Measurements from ENCODE around the gene FAM151B.

FAM151B gene

GRCh38 chr5:80559244-80559643 lies 71.3 kb downstream of the FAM151B start:
- Histone ChIP-seq H3K27me3 (ENCODE audit: control insufficient read depth in 2 of 2, insufficient read depth in 2 of 2, low read length in 2 of 2) (peaks cover 8 to 9% of the 10 kb centered on the region in 2 donors), H3K36me3 (ENCODE audit: control insufficient read depth in 2 of 2, insufficient read depth in 2 of 2, low read length in 2 of 2) (no peaks in the 10 kb centered on the region), H3K4me1 (ENCODE audit: control insufficient read depth in 2 of 2, insufficient read depth in 2 of 2, low read length in 2 of 2) (no peaks in the 10 kb centered on the region), H3K9me3 (ENCODE audit: control insufficient read depth in 2 of 2, low read length in 2 of 2) (no peaks in the 10 kb centered on the region), H3K4me3 (ENCODE audit: low read length in 2 of 2) (no peak overlapping the region), H3K27ac (ENCODE audit: low read depth in 2 of 2, low read length in 2 of 2) (no peak overlapping the region), H3K9ac (ENCODE audit: low read depth in 1 of 2, low read length in 2 of 2) (no peak overlapping the region)

DNA sequence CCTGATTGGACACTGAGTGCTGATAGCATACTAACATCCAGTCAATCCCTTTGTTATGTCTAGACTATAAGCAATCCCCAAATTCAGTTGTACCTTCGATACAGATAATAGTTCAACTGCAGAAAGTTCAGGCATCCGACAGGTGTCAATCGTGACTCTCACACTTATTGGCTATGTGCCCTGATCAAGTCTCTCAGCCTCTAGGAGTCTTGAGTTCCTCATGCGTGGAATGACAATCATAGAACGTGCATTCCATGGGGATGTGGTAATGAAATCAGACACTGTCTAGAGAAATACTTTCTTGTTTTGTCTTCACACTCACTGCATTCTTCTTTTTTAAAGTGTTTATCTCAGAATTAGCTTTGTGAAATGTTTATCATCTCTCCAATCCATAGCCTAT lies 77.4 kb downstream of the FAM151B start:
- no peaks in the 10 kb centered on the region for H3K9me3 ChIP-seq (ENCODE audit: control insufficient read depth in 2 of 2, low read length in 2 of 2)
- H3K4me1 ChIP-seq (ENCODE audit: control insufficient read depth in 2 of 2, insufficient read depth in 2 of 2, low read length in 2 of 2), result peaks cover 0 to 4% of the 10 kb centered on the region in 2 donors
- no peak overlapping the region for H3K27ac ChIP-seq (ENCODE audit: low read depth in 2 of 2, low read length in 2 of 2)
- peaks cover 14 to 29% of the 10 kb centered on the region in 2 donors for H3K27me3 ChIP-seq (ENCODE audit: control insufficient read depth in 2 of 2, insufficient read depth in 2 of 2, low read length in 2 of 2)
- no peaks in the 10 kb centered on the region for H3K36me3 ChIP-seq (ENCODE audit: control insufficient read depth in 2 of 2, insufficient read depth in 2 of 2, low read length in 2 of 2)
- H3K9ac ChIP-seq (ENCODE audit: low read depth in 1 of 2, low read length in 2 of 2), result no peak overlapping the region
- H3K4me3 ChIP-seq (ENCODE audit: low read length in 2 of 2), result no peak overlapping the region

DNA sequence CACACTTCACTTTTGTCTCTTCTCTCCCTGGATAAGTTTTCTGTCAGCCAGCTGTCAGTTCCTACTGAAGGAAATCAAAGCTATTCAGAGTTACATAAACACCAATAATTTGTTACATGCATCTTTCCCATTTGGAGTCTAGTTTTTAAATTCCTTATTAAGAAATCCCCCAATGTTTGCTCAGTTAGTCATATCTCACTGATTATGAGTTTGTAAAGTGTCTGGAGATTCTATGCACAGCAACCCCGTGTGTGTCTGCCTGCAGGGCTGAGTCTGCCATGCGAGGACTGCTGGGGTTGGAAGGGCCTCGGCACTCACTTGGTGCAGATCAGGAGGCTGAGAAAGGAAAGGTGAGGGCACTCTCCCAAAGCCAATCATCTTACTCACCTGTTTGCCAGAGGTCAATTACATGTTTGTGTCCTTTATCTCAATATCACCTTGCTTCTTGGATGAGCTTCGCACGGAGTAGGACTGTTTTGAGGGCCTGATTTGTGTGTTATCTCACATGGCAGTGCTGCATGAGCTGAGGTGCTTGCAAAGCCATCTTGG lies 78.9 kb downstream of the FAM151B start:
- H3K9ac ChIP-seq (ENCODE audit: low read depth in 1 of 2, low read length in 2 of 2), result no peak overlapping the region
- H3K9me3 ChIP-seq (ENCODE audit: control insufficient read depth in 2 of 2, low read length in 2 of 2), result no peaks in the 10 kb centered on the region
- no peak overlapping the region for H3K27ac ChIP-seq (ENCODE audit: low read depth in 2 of 2, low read length in 2 of 2)
- H3K27me3 ChIP-seq (ENCODE audit: control insufficient read depth in 2 of 2, insufficient read depth in 2 of 2, low read length in 2 of 2), result peaks cover 23 to 43% of the 10 kb centered on the region in 2 donors
- no peaks in the 10 kb centered on the region for H3K36me3 ChIP-seq (ENCODE audit: control insufficient read depth in 2 of 2, insufficient read depth in 2 of 2, low read length in 2 of 2)
- H3K4me1 ChIP-seq (ENCODE audit: control insufficient read depth in 2 of 2, insufficient read depth in 2 of 2, low read length in 2 of 2), result peaks cover 0 to 4% of the 10 kb centered on the region in 2 donors
- no peak overlapping the region for H3K4me3 ChIP-seq (ENCODE audit: low read length in 2 of 2)

- Histone ChIP-seq H3K36me3 (ENCODE audit: control insufficient read depth in 2 of 2, insufficient read depth in 2 of 2, low read length in 2 of 2) (no peaks in the 10 kb centered on the region), H3K27ac (ENCODE audit: low read depth in 2 of 2, low read length in 2 of 2) (no peak overlapping the region), H3K9me3 (ENCODE audit: control insufficient read depth in 2 of 2, low read length in 2 of 2) (no peaks in the 10 kb centered on the region), H3K9ac (ENCODE audit: low read depth in 1 of 2, low read length in 2 of 2) (no peak overlapping the region), H3K4me3 (ENCODE audit: low read length in 2 of 2) (no peak overlapping the region), H3K27me3 (ENCODE audit: control insufficient read depth in 2 of 2, insufficient read depth in 2 of 2, low read length in 2 of 2) (peaks cover 23 to 56% of the 10 kb centered on the region in 2 donors), H3K4me1 (ENCODE audit: control insufficient read depth in 2 of 2, insufficient read depth in 2 of 2, low read length in 2 of 2) (peaks cover 0 to 4% of the 10 kb centered on the region in 2 donors)
Observed at GRCh38 chr5:80568251-80568650, 80.4 kb downstream of the FAM151B start.

DNA sequence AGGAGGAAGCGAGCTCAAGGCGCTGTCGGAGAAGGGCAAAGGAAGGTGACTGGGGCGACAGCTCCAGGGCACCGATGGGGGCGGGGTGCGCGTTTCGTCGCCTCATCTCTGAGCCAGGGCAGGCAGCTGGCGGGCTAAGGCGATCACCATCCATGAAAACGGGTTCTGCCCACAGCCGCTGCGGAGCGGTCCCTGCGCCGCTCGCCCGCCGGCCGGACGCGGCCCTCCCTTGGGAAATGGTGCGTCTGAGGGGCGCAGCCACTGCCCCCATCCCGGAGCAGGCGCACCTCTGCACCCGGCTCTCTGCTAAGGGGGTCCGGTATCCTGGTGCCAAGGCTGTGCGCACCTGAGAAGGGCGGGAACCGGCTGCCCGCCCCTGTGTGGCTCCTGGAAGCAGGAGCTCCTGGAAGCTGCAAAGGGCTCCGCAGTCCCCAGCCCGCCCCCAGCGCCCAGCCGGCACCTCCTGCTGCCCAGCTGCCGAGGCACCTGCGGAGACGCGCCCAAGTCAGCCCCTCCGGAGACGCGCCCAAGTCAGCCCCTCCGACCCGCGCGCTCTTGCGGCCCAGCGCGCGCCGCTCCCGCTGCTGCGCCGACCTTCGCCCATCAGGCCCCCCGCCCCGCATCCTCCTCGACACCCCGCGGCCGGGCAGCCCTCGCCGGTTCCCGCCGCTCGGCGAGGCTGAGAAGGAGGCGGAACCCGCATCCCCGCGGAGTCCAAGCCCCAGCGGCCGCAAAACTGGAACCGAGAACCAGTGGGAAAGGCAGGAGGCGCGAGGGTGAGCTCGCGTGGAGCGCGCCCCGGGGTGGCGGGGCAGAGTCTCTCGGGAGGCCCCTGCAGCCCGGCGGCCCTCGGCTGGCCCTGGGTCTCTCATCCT lies 81.4 kb downstream of the FAM151B start:
- Histone ChIP-seq H3K27me3 (ENCODE audit: control insufficient read depth in 2 of 2, insufficient read depth in 2 of 2, low read length in 2 of 2) (peaks cover 24 to 56% of the 10 kb centered on the region in 2 donors), H3K27ac (ENCODE audit: low read depth in 2 of 2, low read length in 2 of 2) (no peak overlapping the region), H3K36me3 (ENCODE audit: control insufficient read depth in 2 of 2, insufficient read depth in 2 of 2, low read length in 2 of 2) (no peaks in the 10 kb centered on the region), H3K9me3 (ENCODE audit: control insufficient read depth in 2 of 2, low read length in 2 of 2) (no peaks in the 10 kb centered on the region), H3K4me3 (ENCODE audit: low read length in 2 of 2) (no peak overlapping the region), H3K4me1 (ENCODE audit: control insufficient read depth in 2 of 2, insufficient read depth in 2 of 2, low read length in 2 of 2) (peaks cover 0 to 4% of the 10 kb centered on the region in 2 donors), H3K9ac (ENCODE audit: low read depth in 1 of 2, low read length in 2 of 2) (no peak overlapping the region)

DNA sequence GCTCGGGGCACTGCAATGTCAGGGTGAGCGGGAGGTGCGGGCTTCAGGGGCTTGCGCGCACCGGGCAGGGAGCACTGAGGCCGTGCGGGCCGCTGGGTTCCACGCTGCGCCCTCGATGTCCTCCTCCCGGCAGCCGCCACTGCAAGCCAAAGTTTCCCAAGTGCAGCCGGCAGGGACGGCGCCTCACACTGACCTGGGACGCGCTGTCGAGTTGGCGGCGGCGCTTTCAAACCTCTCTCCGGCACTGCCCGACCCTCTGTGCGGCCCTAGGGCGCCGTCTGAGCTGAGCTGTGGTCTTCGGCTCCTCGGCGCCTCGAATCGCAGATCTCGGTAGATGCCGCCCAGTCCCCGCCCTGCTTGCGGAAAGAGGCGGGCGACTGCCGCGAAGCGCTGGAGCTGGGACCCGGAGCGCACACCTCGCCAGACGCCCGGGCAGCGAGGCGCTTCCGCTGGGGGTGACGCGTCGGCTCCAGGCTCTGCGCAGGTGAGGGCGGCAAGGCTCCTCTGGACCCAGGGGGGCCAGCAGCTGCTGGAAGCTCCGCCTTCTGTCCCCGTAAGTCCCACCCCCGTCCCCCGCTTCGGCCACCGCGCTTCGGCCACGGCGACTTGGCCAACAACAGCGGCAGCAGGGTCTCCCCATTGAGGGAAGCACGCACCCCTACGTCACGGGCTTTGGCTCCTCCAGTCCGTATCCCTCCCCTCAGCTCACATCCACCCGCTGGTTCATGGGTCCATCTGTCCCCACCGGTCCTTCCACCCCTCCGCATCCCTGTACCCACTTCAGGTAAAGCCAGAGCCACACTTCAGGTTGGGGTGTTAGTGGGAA lies 82.3 kb downstream of the FAM151B start, which contains the start of gene ANKRD34B:
Gene ANKRD34B (minus strand): TSS at position 320 of the 826 bp plus-strand sequence. CDS start 10,261 bp downstream, outside the sequence.
- Histone ChIP-seq H3K27ac (ENCODE audit: low read depth in 2 of 2, low read length in 2 of 2) (no peak within 1 kb of the TSS), H3K27me3 (ENCODE audit: control insufficient read depth in 2 of 2, insufficient read depth in 2 of 2, low read length in 2 of 2) (peaks cover 26 to 54% of the 10 kb centered on the region in 2 donors), H3K9ac (ENCODE audit: low read depth in 1 of 2, low read length in 2 of 2) (no peak within 1 kb of the TSS)

DNA sequence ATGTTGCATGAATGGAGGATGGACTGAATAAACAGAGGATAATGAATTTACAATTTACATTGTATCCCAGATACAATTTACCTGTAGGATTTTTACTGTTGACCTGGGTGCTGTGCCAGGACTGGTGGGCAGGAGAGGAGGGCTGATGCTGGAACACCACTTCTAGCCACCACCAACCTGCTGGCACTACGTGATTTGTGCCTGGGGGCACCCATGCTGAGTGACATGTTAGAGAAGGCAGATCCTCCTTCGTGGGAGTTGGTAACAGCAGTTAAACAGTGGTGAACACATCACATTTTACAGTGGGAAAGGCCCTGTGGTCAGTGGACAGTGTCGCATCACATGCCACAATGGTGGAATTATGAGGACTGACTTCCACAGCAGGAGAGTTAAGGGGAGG lies 85.2 kb downstream of the FAM151B start:
- Histone ChIP-seq H3K27me3 (ENCODE audit: control insufficient read depth in 2 of 2, insufficient read depth in 2 of 2, low read length in 2 of 2) (peaks cover 20 to 45% of the 10 kb centered on the region in 2 donors), H3K27ac (ENCODE audit: low read depth in 2 of 2, low read length in 2 of 2) (no peak overlapping the region), H3K4me1 (ENCODE audit: control insufficient read depth in 2 of 2, insufficient read depth in 2 of 2, low read length in 2 of 2) (peaks cover 0 to 4% of the 10 kb centered on the region in 2 donors), H3K9ac (ENCODE audit: low read depth in 1 of 2, low read length in 2 of 2) (no peak overlapping the region), H3K4me3 (ENCODE audit: low read length in 2 of 2) (no peak overlapping the region), H3K36me3 (ENCODE audit: control insufficient read depth in 2 of 2, insufficient read depth in 2 of 2, low read length in 2 of 2) (no peaks in the 10 kb centered on the region), H3K9me3 (ENCODE audit: control insufficient read depth in 2 of 2, low read length in 2 of 2) (no peaks in the 10 kb centered on the region)

More for the DNA sequence above, 82.3 kb downstream of the FAM151B start, which contains the start of gene ANKRD34B:
- no peaks in the 10 kb centered on the region for H3K9me3 ChIP-seq (ENCODE audit: control insufficient read depth in 2 of 2, low read length in 2 of 2)
- H3K4me1 ChIP-seq (ENCODE audit: control insufficient read depth in 2 of 2, insufficient read depth in 2 of 2, low read length in 2 of 2), result peaks cover 0 to 4% of the 10 kb centered on the region in 2 donors
- H3K36me3 ChIP-seq (ENCODE audit: control insufficient read depth in 2 of 2, insufficient read depth in 2 of 2, low read length in 2 of 2), result no peaks in the 10 kb centered on the region
- peak within 1 kb of the TSS; percentile 7 to 30 for H3K4me3 ChIP-seq (ENCODE audit: low read length in 2 of 2)

DNA sequence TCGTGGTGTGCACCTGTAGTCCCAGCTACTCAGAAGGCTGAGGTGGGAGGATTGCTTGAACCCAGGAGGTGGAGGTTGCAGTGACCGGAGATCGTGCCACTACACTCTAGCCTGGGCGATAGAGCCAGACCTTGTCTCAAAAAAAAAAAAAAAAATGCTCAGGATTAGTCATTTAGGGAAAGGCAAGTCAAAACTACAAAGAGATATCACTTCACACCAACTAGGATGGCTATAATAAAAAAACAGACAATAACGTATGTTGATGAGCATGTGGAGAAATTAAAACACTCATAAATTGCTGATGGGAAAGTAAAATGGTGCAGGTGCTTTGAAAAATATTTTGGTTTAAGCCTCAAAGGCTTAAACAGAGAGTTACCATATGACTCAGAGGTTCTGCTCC lies 88.5 kb downstream of the FAM151B start:
- H3K4me3 ChIP-seq (ENCODE audit: low read length in 2 of 2), result no peak overlapping the region
- H3K27ac ChIP-seq (ENCODE audit: low read depth in 2 of 2, low read length in 2 of 2), result no peak overlapping the region
- no peaks in the 10 kb centered on the region for H3K9me3 ChIP-seq (ENCODE audit: control insufficient read depth in 2 of 2, low read length in 2 of 2)
- no peak overlapping the region for H3K9ac ChIP-seq (ENCODE audit: low read depth in 1 of 2, low read length in 2 of 2)
- peaks cover 5 to 16% of the 10 kb centered on the region in 2 donors for H3K27me3 ChIP-seq (ENCODE audit: control insufficient read depth in 2 of 2, insufficient read depth in 2 of 2, low read length in 2 of 2)
- no peaks in the 10 kb centered on the region for H3K4me1 ChIP-seq (ENCODE audit: control insufficient read depth in 2 of 2, insufficient read depth in 2 of 2, low read length in 2 of 2)
- H3K36me3 ChIP-seq (ENCODE audit: control insufficient read depth in 2 of 2, insufficient read depth in 2 of 2, low read length in 2 of 2), result no peaks in the 10 kb centered on the region

- Histone ChIP-seq H3K4me1 (ENCODE audit: control insufficient read depth in 2 of 2, insufficient read depth in 2 of 2, low read length in 2 of 2) (no peaks in the 10 kb centered on the region), H3K9ac (ENCODE audit: low read depth in 1 of 2, low read length in 2 of 2) (no peak overlapping the region), H3K4me3 (ENCODE audit: low read length in 2 of 2) (no peak overlapping the region), H3K27ac (ENCODE audit: low read depth in 2 of 2, low read length in 2 of 2) (no peak overlapping the region), H3K9me3 (ENCODE audit: control insufficient read depth in 2 of 2, low read length in 2 of 2) (no peaks in the 10 kb centered on the region), H3K27me3 (ENCODE audit: control insufficient read depth in 2 of 2, insufficient read depth in 2 of 2, low read length in 2 of 2) (peaks cover 3 to 4% of the 10 kb centered on the region in 2 donors), H3K36me3 (ENCODE audit: control insufficient read depth in 2 of 2, insufficient read depth in 2 of 2, low read length in 2 of 2) (no peaks in the 10 kb centered on the region)
Observed at GRCh38 chr5:80577707-80578106, 89.8 kb downstream of the FAM151B start.

Measured in mucosa of rectum (tissue), 2 donors.